ENCODE results near the gene SLC5A9. TPM values are rescaled to one million over a fixed set of nuclear protein-coding genes. Genes with fewer than 3 reads are reported as not detected.
"Not testable (repeated sequence)": the region's sequence is repeated elsewhere in the genome, so short reads cannot be mapped to it uniquely, and the experiment has no call there.

The SLC5A9 gene
- total RNA-seq, 3 donors from 2014 or later = 0.73 to 3.0 (median 2.4) TPM

DNA sequence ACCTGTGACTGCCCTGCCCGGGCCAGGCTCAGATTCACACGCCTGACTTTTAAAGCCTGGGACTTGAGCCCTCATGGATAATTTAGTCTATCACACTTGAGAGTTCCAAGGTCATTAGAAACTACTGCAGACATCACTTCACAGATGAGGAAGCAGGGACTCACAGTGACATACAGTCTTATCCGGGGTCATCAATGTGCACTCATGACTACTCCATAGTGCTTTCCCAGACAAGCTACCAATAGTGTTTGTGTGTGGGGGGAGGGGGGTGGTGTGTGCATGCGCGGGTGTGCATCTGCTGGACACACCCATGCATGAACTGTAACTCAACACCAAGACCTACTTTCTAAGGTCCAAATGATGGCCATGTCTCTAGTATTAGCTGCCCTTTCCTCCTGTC, 16.1 kb upstream of the SLC5A9 start:
- H3K9me3 ChIP-seq = no peaks in the 10 kb centered on the region
- intact Hi-C loops (cut with DNase I, micrococcal nuclease) = loop anchor here in 1 of 2 donors (10.0 kb wide), 1 partner anchor 102 kb away; no protein-coding TSS in a partner anchor
- DNase-seq = no peak
- no peak overlapping the region for H3K4me3 ChIP-seq
- peaks cover 3% of the 10 kb centered on the region for H3K4me1 ChIP-seq (ENCODE audit: low read depth)
- no peaks in the 10 kb centered on the region for H3K36me3 ChIP-seq (ENCODE audit: low read depth)
- TF ChIP-seq, protein P1, sequence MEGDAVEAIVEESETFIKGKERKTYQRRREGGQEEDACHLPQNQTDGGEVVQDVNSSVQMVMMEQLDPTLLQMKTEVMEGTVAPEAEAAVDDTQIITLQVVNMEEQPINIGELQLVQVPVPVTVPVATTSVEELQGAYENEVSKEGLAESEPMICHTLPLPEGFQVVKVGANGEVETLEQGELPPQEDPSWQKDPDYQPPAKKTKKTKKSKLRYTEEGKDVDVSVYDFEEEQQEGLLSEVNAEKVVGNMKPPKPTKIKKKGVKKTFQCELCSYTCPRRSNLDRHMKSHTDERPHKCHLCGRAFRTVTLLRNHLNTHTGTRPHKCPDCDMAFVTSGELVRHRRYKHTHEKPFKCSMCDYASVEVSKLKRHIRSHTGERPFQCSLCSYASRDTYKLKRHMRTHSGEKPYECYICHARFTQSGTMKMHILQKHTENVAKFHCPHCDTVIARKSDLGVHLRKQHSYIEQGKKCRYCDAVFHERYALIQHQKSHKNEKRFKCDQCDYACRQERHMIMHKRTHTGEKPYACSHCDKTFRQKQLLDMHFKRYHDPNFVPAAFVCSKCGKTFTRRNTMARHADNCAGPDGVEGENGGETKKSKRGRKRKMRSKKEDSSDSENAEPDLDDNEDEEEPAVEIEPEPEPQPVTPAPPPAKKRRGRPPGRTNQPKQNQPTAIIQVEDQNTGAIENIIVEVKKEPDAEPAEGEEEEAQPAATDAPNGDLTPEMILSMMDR (IDR thresholded peaks at IDR 0.05) = no peak
- ATAC-seq = peak; percentile 55

DNA sequence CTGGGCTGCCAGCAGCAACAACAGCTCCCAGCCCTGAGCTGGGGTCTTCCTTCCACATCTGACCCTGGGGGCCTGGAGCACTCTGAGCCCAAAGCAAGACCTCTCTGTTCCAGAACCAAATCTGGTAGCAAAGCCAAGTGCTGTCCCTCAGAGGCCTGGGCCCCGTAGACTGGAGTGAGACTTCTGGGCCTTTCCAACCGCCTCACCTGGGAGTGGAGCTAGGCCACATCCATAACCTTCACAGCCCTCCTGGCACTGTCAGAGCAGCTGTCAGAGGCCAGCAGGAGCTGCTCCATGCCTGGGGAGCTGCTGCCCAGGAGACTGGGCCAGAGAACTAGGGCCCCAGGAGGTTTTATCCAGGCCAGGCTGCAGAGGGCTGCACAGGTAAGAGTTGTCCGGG, 15.4 kb upstream of the SLC5A9 start:
- ATAC-seq = no peak
- Histone ChIP-seq H3K36me3 (ENCODE audit: low read depth) (no peaks in the 10 kb centered on the region), H3K4me3 (no peak overlapping the region), H3K9me3 (no peaks in the 10 kb centered on the region), H3K4me1 (ENCODE audit: low read depth) (peaks cover under 1% of the 10 kb centered on the region)
- DNase-seq = no peak
- TF ChIP-seq, protein P1 (IDR thresholded peaks at IDR 0.05) = no peak
- intact Hi-C loops (cut with DNase I, micrococcal nuclease) = loop anchor here in 1 of 2 donors (10.0 kb wide), 1 partner anchor 102 kb away; no protein-coding TSS in a partner anchor

DNA sequence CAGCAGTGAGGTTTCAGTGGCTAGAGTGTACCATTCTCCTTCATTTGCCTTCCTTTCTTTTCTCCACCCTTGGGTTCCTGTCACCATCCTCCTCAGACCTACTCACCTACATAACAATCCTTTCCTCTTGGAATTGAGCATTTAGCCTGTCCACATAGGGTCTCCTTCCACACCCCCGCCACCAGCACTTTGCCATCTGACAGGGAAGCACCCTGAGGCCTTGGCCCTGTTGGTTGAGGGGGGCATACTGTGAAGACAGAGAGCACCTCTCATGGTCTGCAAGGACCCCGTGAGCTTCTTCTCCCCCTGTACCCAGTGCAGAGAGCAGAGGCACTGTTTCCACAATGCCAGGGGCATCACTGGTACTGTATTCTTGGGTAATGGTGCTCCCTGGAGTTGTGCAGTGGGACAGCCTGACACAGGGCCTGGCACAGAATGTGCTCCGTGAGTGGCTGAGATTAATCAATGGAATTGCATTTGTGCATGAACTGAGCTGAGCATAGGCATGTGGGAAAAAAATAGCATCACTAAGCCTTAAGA, 14.9 kb upstream of the SLC5A9 start:
- no peaks in the 10 kb centered on the region for H3K36me3 ChIP-seq (ENCODE audit: low read depth)
- ATAC-seq (no peak), DNase-seq (no peak)
- TF ChIP-seq, protein P1 (IDR thresholded peaks at IDR 0.05) = no peak
- no peaks in the 10 kb centered on the region for H3K4me1 ChIP-seq (ENCODE audit: low read depth)
- H3K4me3 ChIP-seq = no peak overlapping the region
- no peaks in the 10 kb centered on the region for H3K9me3 ChIP-seq
- intact Hi-C loops (cut with DNase I, micrococcal nuclease) = loop anchor here in 1 of 2 donors (10.0 kb wide), 1 partner anchor 103 kb away; no protein-coding TSS in a partner anchor

DNA sequence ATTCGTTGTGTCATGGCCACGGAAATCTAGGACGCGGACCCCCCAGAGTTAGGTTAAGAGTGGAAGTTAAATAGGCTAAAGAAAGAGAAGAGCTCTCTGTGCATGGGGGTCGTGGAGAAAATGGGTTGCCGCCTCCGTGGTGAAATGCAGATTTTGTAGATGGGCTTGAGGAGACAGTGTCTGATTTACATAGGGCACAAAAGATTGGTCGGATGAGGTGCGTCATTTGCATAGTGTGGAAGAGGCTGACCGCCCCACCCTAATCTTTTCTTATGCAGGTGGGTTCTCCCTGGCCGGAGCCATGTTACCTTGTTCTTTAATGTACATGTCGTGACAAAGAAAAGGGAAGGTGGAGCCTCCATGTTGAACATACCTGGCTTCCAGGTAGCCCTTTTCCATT, 14.3 kb upstream of the SLC5A9 start:
- no peaks in the 10 kb centered on the region for H3K9me3 ChIP-seq
- ATAC-seq (no peak), DNase-seq (no peak)
- TF ChIP-seq, protein P1 (IDR thresholded peaks at IDR 0.05) = no peak
- no peak overlapping the region for H3K4me3 ChIP-seq
- intact Hi-C loops (cut with DNase I, micrococcal nuclease) = loop anchor here in 1 of 2 donors (10.0 kb wide), 1 partner anchor 103 kb away; no protein-coding TSS in a partner anchor
- H3K4me1 ChIP-seq (ENCODE audit: low read depth) = no peaks in the 10 kb centered on the region
- H3K36me3 ChIP-seq (ENCODE audit: low read depth) = no peaks in the 10 kb centered on the region

DNA sequence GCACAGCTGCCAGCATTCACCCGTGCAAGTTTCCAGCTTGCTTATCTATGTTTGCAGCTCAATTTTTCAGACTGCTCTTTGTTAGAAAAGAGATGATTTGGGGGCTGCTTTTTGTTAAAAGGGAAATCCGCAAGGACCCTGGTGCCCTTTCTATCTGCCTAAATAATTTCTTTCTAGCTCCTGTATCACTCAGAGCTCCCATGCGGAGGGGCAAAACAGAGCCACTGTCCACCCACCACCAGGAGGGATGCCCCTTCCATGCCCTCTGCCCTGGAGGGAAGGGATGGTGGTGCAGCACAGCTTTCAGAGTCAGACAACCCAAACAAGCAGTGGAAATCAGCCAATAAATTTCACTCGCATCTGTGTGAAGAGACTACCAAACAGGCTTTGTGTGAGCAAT, 13.9 kb upstream of the SLC5A9 start:
- no peak overlapping the region for H3K4me3 ChIP-seq
- intact Hi-C loops (cut with DNase I, micrococcal nuclease) = loop anchor here in 1 of 2 donors (10.0 kb wide), 1 partner anchor 104 kb away; no protein-coding TSS in a partner anchor
- DNase-seq = no peak
- TF ChIP-seq, protein P1 (IDR thresholded peaks at IDR 0.05) = no peak
- H3K4me1 ChIP-seq (ENCODE audit: low read depth) = no peaks in the 10 kb centered on the region
- ATAC-seq = no peak
- H3K36me3 ChIP-seq (ENCODE audit: low read depth) = no peaks in the 10 kb centered on the region
- no peaks in the 10 kb centered on the region for H3K9me3 ChIP-seq

DNA sequence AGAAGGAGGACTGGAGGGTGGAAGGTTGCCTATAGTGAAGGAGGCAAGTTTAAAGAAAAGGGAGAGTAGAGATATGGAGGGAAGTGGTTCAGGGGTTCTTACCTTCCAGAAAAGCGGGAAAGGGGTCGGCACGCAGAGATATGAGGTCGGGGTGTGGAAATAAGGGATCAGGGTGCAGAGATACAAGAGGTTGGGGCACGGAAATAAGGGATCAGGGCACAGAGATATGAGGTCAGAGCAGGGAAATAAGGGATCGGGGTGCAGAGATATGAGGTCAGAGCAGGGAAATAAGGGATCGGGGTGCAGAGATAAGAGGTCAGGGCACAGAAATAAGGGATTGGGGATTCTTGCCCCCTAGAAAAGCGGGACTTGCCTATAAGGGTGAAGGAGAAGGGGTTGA, 9.1 kb upstream of the SLC5A9 start:
- H3K4me3 ChIP-seq; H3K9me3 ChIP-seq; H3K4me1 ChIP-seq (ENCODE audit: low read depth); intact Hi-C loops (cut with DNase I, micrococcal nuclease); DNase-seq; H3K36me3 ChIP-seq (ENCODE audit: low read depth); ATAC-seq: not testable (repeated sequence)

DNA sequence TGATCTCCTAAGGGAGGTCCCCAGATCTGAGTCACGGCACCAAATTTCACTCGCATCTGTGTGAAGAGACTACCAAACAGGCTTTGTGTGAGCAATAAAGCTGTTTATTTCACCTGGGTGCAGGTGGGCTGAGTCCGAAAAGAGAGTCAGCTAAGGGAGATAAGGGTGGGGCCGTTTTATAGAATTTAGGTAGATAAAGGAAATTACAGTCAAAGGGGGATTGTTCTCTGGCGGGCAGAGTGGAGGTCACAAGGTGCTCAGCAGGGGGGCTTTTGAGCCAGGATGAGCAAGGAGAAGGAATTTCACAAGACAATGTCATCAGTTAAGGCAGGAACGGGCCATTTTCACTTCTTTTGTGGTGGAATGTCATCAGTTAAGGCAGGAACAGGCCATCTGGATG, 8.2 kb upstream of the SLC5A9 start:
- DNase-seq; H3K4me1 ChIP-seq (ENCODE audit: low read depth); ATAC-seq; H3K9me3 ChIP-seq; H3K4me3 ChIP-seq; intact Hi-C loops (cut with DNase I, micrococcal nuclease); H3K36me3 ChIP-seq (ENCODE audit: low read depth): not testable (repeated sequence)

Measured in mucosa of descending colon (tissue), 3 donors.